Upper lobe of left lung (tissue), 6 donors: Measurements from ENCODE around the gene LITAFD. TPM values are rescaled to one million over a fixed set of nuclear protein-coding genes. Genes with fewer than 3 reads are reported as not detected.

Source experiments
- ATAC-seq, 2 donors: fragments of 200-7000 bp; cut with Tn5 transposase; one replicate each; pipeline ENCODE4 v1.9.1; 2022; ENCODE audit warnings: mild to moderate bottlenecking in 2 of 2, moderate library complexity in 2 of 2; ENCODE audit not compliant: low FRiP score in 2 of 2
- DNase-seq, 2 donors: peaks; one replicate each; pipeline ENCODE4 v3.0.0-alpha.2; 2019 to 2020
- H3K27ac ChIP-seq, 4 donors: fragments of 200-600 bp; sonication (generic); one replicate each; pipeline ENCODE4 v1.5.1; 2016 to 2019
- H3K27me3 ChIP-seq, 4 donors: fragments of 200-600 bp; sonication (generic); one replicate each; pipeline ENCODE4 v1.5.1; 2017 to 2019
- H3K36me3 ChIP-seq, 4 donors: fragments of 200-600 bp; sonication (generic); one replicate each; pipeline ENCODE4 v1.5.1; 2016 to 2019
- H3K4me1 ChIP-seq, 4 donors: fragments of 200-600 bp; sonication (generic); one replicate each; pipeline ENCODE4 v1.5.1; 2018 to 2019
- H3K4me3 ChIP-seq, 4 donors: fragments of 200-600 bp; sonication (generic); one replicate each; pipeline ENCODE4 v1.5.1; 2017 to 2019; ENCODE audit warnings: mild to moderate bottlenecking in 2 of 4, moderate library complexity in 1 of 4
- H3K9me3 ChIP-seq, 4 donors: fragments of 200-600 bp; sonication (generic); one replicate each; pipeline ENCODE4 v1.5.1; 2018 to 2019
- EP300 ChIP-seq, 4 donors: sonication (generic); formaldehyde crosslinking; IDR thresholded peaks; one replicate each; pipeline ENCODE4 v1.5.1; 2017; ENCODE audit warnings: antibody characterized with exemption in 4 of 4, control low read depth in 2 of 4
- POLR2A ChIP-seq, 4 donors: fragments of 450-650 bp; IDR thresholded peaks; one replicate each; pipeline ENCODE4 v1.5.1; 2016 to 2017; ENCODE audit warnings: antibody characterized with exemption in 4 of 4, mild to moderate bottlenecking in 2 of 4
- POLR2AphosphoS5 ChIP-seq, 2 donors: sonication (generic); formaldehyde crosslinking; IDR thresholded peaks; one replicate each; pipeline ENCODE4 v1.5.1; 2017; ENCODE audit warnings: antibody characterized with exemption in 2 of 2
- WGBS, 2 donors: methylation state at CpG; one replicate each; pipeline ENCODE4 v1.1.5; 2017 to 2018; 5-methylcytosine and 5-hydroxymethylcytosine counted together
- total RNA-seq, 6 donors: library from RNA; depleted of rRNA in 4 of 6; stranded (reverse); fragments of >200 nt in 4 of 6; gene quantifications; one replicate each; pipeline versions ENCODE4 v1.1.0 to v1.2.1, GENCODE V29; 2016 to 2021
- TF ChIP-seq, protein P1 (sequence below), 6 experiments: fragments of 450-650 bp in 4 of 6; fragments of 200-600 bp in 2 of 6; sonication (generic) in 2 of 6; IDR thresholded peaks; one replicate each; pipeline ENCODE4 v1.5.1; 2016 to 2019; ENCODE audit warnings: antibody characterized with exemption in 6 of 6
- donor health status: DM: no; HTN: no; CAD: no; lungs with moderate emphysema.
- donor health status: DM: no; HTN: yes; CAD: no; lungs with severe emphysema.

Gene LITAFD
- total RNA-seq, 6 donors from 2014 or later, result not detected

DNA sequence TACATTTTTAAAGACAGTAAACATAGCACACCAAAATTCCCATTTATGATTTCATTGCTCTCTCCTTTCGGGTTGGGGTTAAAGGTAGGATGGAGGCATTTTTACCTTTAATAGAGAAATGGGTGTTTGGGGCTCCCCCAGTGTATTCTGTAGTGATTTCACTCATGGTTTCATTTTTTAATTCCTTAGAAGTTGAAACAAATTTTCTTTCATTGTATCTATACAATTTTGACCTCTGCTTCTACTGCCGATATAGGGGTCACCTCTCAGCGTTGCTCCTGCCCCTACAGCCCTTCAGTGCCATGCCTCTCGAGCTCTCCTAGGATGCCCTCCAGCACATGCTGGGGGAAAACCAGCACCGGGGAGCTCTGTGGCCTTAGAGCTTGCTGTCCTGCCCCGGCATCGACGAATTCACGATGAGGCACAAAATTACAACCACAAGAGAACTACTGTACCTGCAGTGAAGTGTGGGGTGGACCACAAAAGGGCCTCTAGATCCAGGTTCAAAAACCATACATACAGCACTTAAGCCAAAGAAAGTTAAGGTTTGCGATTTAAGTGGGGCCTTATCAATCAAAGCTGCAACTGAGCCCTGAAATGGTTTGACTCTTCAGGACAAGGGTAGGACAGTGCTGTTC, 39.3 kb downstream of the LITAFD start:
- H3K36me3 ChIP-seq, result peaks cover 29 to 70% (median 62%) of the 10 kb centered on the region in 4 donors
- no peak for TF ChIP-seq POLR2AphosphoS5 (IDR thresholded peaks at IDR 0.05)
- TF ChIP-seq POLR2A (IDR thresholded peaks at IDR 0.05), result no peak
- no peak for TF ChIP-seq EP300 (IDR thresholded peaks at IDR 0.05)

DNA sequence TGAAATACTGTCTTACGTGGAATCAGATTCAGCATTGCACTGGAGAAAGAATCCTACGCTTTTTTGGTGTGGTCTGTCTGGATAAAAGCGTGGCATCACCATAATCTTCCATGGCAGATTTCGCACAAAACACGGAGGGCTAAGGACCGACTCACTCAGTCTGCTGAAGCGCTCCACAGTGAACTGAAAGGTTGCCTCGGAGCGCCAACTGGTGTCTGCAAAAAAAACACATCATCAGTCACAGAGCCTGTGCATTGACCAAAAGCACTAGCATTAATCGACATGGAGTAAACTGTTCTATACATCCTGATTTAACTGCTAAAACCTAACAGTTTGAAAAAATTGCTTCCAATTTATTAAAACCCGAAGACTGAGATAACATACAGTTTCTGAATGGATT, 41.0 kb downstream of the LITAFD start:
- WGBS, 2 donors, result 83 to 84% methylated on average over 11 of the region's 11 CpGs
- peaks cover 29 to 70% (median 55%) of the 10 kb centered on the region in 4 donors for H3K36me3 ChIP-seq
- no peak for ATAC-seq

More for the DNA sequence above, 39.3 kb downstream of the LITAFD start:
- H3K4me3 ChIP-seq, result no peak overlapping the region
- ATAC-seq (no peak), DNase-seq (no peak)
- H3K9me3 ChIP-seq, result no peaks in the 10 kb centered on the region
- peaks cover 0 to 3% (median 0%) of the 10 kb centered on the region in 4 donors for H3K4me1 ChIP-seq
- WGBS, 2 donors, result 93 to 95% methylated on average over 10 of the region's 10 CpGs
- no peak overlapping the region for H3K27ac ChIP-seq
- no peaks in the 10 kb centered on the region for H3K27me3 ChIP-seq

DNA sequence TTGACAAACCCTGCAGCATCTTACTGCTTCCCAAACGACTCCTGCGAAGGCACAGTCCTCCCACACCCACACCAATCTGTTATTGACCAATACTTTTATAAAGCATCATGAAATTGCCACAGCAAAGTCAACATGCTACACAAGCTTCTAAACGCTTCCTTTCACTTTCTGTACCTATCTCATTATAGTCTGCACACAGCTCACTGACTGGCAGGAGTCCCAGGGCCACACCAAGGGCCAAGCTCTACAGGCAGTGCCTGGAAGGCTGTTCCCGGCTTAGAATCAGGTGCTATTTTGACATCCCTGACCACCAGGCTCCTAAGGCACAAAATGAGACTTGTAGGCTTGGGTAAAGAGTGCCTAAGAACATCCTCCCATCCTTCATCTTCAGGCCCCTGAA, 42.1 kb downstream of the LITAFD start:
- no peak overlapping the region for H3K27ac ChIP-seq
- peaks cover 11 to 15% (median 13%) of the 10 kb centered on the region in 4 donors for H3K4me1 ChIP-seq
- no peak overlapping the region for H3K4me3 ChIP-seq
- TF ChIP-seq, protein P1, sequence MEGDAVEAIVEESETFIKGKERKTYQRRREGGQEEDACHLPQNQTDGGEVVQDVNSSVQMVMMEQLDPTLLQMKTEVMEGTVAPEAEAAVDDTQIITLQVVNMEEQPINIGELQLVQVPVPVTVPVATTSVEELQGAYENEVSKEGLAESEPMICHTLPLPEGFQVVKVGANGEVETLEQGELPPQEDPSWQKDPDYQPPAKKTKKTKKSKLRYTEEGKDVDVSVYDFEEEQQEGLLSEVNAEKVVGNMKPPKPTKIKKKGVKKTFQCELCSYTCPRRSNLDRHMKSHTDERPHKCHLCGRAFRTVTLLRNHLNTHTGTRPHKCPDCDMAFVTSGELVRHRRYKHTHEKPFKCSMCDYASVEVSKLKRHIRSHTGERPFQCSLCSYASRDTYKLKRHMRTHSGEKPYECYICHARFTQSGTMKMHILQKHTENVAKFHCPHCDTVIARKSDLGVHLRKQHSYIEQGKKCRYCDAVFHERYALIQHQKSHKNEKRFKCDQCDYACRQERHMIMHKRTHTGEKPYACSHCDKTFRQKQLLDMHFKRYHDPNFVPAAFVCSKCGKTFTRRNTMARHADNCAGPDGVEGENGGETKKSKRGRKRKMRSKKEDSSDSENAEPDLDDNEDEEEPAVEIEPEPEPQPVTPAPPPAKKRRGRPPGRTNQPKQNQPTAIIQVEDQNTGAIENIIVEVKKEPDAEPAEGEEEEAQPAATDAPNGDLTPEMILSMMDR (IDR thresholded peaks at IDR 0.05), result no peak
- TF ChIP-seq POLR2A (IDR thresholded peaks at IDR 0.05) (no peak), EP300 (IDR thresholded peaks at IDR 0.05) (no peak), POLR2AphosphoS5 (IDR thresholded peaks at IDR 0.05) (no peak)
- no peaks in the 10 kb centered on the region for H3K9me3 ChIP-seq
- DNase-seq (peak in 1 of 2 donors; percentile 60), ATAC-seq (no peak)
- no peaks in the 10 kb centered on the region for H3K27me3 ChIP-seq
- peaks cover 25 to 67% (median 49%) of the 10 kb centered on the region in 4 donors for H3K36me3 ChIP-seq
- WGBS, 2 donors, result 60 to 65% methylated on average over 4 of the region's 4 CpGs

More for the DNA sequence above, 41.0 kb downstream of the LITAFD start:
- Histone ChIP-seq H3K4me3 (no peak overlapping the region), H3K27me3 (no peaks in the 10 kb centered on the region), H3K4me1 (peaks cover 3 to 12% (median 7%) of the 10 kb centered on the region in 4 donors), H3K27ac (no peak overlapping the region), H3K9me3 (no peaks in the 10 kb centered on the region)
- no peak for DNase-seq
- TF ChIP-seq POLR2AphosphoS5 (IDR thresholded peaks at IDR 0.05), result no peak
- TF ChIP-seq, protein P1 (IDR thresholded peaks at IDR 0.05), result no peak
- TF ChIP-seq POLR2A (IDR thresholded peaks at IDR 0.05), result no peak
- no peak for TF ChIP-seq EP300 (IDR thresholded peaks at IDR 0.05)

DNA sequence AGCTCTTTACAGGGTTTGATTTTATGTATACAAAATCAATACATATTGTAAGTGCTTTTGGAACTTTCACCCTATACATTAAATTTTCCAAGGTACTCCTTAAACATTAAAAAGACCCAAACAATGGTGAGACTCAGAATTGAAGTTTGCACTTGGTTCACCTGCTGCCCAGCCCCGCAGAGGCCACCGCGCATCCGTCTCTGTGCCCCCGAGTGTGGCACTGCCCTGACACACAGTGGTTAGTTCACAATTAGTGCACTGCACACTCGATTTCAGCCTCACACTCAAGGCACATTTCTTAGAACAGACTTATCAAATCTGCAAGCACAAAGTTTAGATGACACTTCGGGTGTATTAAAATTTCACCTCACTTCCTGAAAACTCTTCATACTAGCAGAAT, 43.3 kb downstream of the LITAFD start:
- Histone ChIP-seq H3K9me3 (no peaks in the 10 kb centered on the region), H3K27me3 (no peaks in the 10 kb centered on the region), H3K36me3 (peaks cover 14 to 65% (median 43%) of the 10 kb centered on the region in 4 donors), H3K4me1 (peaks cover 11 to 26% (median 13%) of the 10 kb centered on the region in 4 donors), H3K27ac (no peak overlapping the region), H3K4me3 (no peak overlapping the region)
- ATAC-seq (no peak), DNase-seq (peak in 1 of 2 donors; percentile 56)
- TF ChIP-seq POLR2A (IDR thresholded peaks at IDR 0.05) (no peak), POLR2AphosphoS5 (IDR thresholded peaks at IDR 0.05) (no peak), EP300 (IDR thresholded peaks at IDR 0.05) (no peak)
- TF ChIP-seq, protein P1 (IDR thresholded peaks at IDR 0.05), result no peak
- 92 to 94% methylated on average over 7 of the region's 7 CpGs for WGBS, 2 donors

DNA sequence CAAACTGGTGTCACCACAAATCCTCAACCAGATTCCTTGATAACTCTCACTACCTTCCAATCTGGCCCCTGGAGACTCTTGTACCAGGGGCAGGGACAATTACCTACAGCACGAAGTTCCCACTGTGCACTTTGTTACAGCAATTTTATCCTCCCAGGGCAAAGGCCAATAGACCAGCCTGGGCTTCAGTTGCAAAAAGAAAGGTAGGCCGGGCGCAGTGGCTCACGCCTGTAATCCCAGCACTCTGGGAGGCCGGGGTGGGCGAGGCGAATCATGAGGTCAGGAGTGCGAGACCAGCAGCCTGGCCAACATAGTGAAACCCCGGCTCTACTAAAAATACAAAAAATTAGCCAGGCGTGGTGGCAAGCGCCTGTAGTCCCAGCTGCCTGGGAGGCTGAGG, 44.7 kb downstream of the LITAFD start:
- Histone ChIP-seq H3K9me3 (no peaks in the 10 kb centered on the region), H3K4me3 (no peak overlapping the region), H3K4me1 (peaks cover 11 to 36% (median 13%) of the 10 kb centered on the region in 4 donors), H3K27ac (no peak overlapping the region), H3K27me3 (no peaks in the 10 kb centered on the region), H3K36me3 (peaks cover 9 to 52% (median 29%) of the 10 kb centered on the region in 4 donors)
- WGBS, 2 donors, result 96 to 98% methylated on average over 11 of the region's 11 CpGs
- ATAC-seq (no peak), DNase-seq (no peak)
- no peak for TF ChIP-seq EP300 (IDR thresholded peaks at IDR 0.05)
- TF ChIP-seq, protein P1 (IDR thresholded peaks at IDR 0.05), result no peak
- TF ChIP-seq POLR2A (IDR thresholded peaks at IDR 0.05), result no peak
- no peak for TF ChIP-seq POLR2AphosphoS5 (IDR thresholded peaks at IDR 0.05)
